ENCODE measurements around the gene TMEM150A. TPM values are rescaled to one million over a fixed set of nuclear protein-coding genes. Genes with fewer than 3 reads are reported as not detected.

The TMEM150A gene
- total and polyA plus RNA-seq, 2 of the 13 experiments (the other 11 are each of a cell fraction or from before 2014, with no cell fraction given) = 30.1 to 70.4 TPM

DNA sequence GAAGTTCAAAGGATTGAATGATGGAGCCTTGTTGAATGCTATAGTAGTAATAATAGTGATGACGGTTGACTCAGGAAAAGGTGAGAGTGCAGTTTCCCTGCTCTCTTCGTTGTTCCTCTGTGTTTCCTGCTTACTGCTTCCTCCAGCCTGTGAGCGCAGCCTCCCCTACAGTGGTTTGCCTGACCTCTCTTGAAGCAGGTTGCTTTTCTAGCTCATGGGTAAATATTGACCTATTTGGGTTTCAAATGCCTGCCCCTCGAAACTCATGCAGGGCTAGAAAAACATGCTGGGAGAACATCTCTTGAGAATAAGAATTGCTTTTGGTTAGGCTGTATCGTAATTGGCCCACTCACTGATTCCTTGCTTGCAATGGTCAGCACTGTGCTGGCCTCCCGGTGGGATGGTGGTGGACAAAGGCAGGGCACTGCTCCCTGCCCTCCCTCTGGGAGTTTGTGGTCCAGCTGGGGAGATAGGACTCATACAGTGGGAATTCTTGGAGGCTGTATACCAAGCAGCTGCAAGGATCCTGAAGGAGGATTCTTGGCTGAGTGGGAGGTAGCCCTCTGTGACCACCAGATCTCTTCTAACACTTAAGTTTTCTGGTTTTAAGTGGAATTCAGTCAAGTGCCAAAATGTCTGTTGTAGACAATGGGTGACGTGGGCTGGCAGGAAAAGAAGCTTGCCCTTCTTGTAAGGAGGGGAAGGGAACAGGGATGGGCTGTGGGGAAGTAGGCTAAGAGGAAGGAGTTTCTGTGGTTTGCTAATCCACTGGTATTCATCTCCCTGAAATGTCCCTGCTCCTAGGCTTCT lies 12.3 kb downstream of the TMEM150A start (continued):
- TF ChIP-seq TBL1XR1 (IDR thresholded peaks at IDR 0.05; ENCODE audit: borderline replicate concordance, low read length, partially characterized antibody) (no peak), SNRNP70 (IDR thresholded peaks at IDR 0.05; ENCODE audit: low read depth, low read length) (no peak), ZNF841 (CRISPR knock-in tag; IDR thresholded peaks at IDR 0.05; ENCODE audit: borderline replicate concordance) (no peak), AGO2 (optimal IDR thresholded peaks at IDR 0.05; ENCODE audit: low read depth, low read length) (no peak), ZFP36L1 (CRISPR knock-in tag; IDR thresholded peaks at IDR 0.05) (no peak), FOXA1 (IDR thresholded peaks at IDR 0.05) (peak; percentile 72), FOXA1 (CRISPR knock-in tag; IDR thresholded peaks at IDR 0.05) (peak; percentile 83), SALL1 (CRISPR knock-in tag; IDR thresholded peaks at IDR 0.05) (peak; percentile 89), HES4 (CRISPR knock-in tag; IDR thresholded peaks at IDR 0.05; ENCODE audit: borderline replicate concordance) (no peak), HIVEP1 (CRISPR knock-in tag; IDR thresholded peaks at IDR 0.05) (no peak), JARID2 (CRISPR knock-in tag; IDR thresholded peaks at IDR 0.05; ENCODE audit: insufficient replicate concordance) (no peak), ZFAT (CRISPR knock-in tag; conservative IDR thresholded peaks at IDR 0.05) (no peak), MIER2 (CRISPR knock-in tag; IDR thresholded peaks at IDR 0.05) (no peak), KAT2B (IDR thresholded peaks at IDR 0.05; ENCODE audit: borderline replicate concordance, low read depth, low read length) (no peak; the same call in 1 of the 2 replicates), MYNN (CRISPR knock-in tag; IDR thresholded peaks at IDR 0.05; ENCODE audit: low read depth) (no peak), PLRG1 (conservative IDR thresholded peaks at IDR 0.05) (no peak), ZNF253 (CRISPR knock-in tag; IDR thresholded peaks at IDR 0.05; ENCODE audit: borderline replicate concordance) (no peak), POGZ (CRISPR knock-in tag; IDR thresholded peaks at IDR 0.05) (peak; percentile 45; the same call in 1 of the 2 replicates), KAT7 (CRISPR knock-in tag; IDR thresholded peaks at IDR 0.05; ENCODE audit: borderline replicate concordance) (no peak), ZFP1 (CRISPR knock-in tag; IDR thresholded peaks at IDR 0.05) (no peak)
- TF ChIP-seq, protein P1, sequence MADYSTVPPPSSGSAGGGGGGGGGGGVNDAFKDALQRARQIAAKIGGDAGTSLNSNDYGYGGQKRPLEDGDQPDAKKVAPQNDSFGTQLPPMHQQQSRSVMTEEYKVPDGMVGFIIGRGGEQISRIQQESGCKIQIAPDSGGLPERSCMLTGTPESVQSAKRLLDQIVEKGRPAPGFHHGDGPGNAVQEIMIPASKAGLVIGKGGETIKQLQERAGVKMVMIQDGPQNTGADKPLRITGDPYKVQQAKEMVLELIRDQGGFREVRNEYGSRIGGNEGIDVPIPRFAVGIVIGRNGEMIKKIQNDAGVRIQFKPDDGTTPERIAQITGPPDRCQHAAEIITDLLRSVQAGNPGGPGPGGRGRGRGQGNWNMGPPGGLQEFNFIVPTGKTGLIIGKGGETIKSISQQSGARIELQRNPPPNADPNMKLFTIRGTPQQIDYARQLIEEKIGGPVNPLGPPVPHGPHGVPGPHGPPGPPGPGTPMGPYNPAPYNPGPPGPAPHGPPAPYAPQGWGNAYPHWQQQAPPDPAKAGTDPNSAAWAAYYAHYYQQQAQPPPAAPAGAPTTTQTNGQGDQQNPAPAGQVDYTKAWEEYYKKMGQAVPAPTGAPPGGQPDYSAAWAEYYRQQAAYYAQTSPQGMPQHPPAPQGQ (CRISPR knock-in tag; IDR thresholded peaks at IDR 0.05; ENCODE audit: borderline replicate concordance) = no peak
- TF ChIP-seq, protein P2, sequence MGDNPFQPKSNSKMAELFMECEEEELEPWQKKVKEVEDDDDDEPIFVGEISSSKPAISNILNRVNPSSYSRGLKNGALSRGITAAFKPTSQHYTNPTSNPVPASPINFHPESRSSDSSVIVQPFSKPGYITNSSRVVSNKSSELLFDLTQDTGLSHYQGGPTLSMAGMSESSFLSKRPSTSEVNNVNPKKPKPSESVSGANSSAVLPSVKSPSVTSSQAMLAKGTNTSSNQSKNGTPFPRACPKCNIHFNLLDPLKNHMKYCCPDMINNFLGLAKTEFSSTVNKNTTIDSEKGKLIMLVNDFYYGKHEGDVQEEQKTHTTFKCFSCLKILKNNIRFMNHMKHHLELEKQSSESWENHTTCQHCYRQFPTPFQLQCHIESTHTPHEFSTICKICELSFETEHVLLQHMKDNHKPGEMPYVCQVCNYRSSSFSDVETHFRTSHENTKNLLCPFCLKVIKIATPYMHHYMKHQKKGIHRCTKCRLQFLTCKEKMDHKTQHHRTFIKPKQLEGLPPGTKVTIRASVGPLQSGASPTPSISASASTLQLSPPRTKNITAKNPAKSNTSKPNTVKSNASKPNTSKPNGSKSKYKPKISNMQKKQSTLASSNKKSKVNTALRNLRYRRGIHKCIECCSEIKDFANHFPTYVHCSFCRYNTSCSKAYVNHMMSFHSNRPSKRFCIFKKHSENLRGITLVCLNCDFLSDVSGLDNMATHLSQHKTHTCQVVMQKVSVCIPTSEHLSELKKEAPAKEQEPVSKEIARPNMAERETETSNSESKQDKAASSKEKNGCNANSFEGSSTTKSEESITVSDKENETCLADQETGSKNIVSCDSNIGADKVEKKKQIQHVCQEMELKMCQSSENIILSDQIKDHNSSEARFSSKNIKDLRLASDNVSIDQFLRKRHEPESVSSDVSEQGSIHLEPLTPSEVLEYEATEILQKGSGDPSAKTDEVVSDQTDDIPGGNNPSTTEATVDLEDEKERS (CRISPR knock-in tag; IDR thresholded peaks at IDR 0.05) = no peak
- TF ChIP-seq, protein P3, sequence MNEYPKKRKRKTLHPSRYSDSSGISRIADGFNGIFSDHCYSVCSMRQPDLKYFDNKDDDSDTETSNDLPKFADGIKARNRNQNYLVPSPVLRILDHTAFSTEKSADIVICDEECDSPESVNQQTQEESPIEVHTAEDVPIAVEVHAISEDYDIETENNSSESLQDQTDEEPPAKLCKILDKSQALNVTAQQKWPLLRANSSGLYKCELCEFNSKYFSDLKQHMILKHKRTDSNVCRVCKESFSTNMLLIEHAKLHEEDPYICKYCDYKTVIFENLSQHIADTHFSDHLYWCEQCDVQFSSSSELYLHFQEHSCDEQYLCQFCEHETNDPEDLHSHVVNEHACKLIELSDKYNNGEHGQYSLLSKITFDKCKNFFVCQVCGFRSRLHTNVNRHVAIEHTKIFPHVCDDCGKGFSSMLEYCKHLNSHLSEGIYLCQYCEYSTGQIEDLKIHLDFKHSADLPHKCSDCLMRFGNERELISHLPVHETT (CRISPR knock-in tag; conservative IDR thresholded peaks at IDR 0.05) = no peak
